KOPT-K1 (cell line): ENCODE data around the gene IRAK2.
"Not testable (repeated sequence)": the region's sequence is repeated elsewhere in the genome, so short reads cannot be mapped to it uniquely, and the experiment has no call there.

Experiments used
- H3K27ac ChIP-seq: fragments of 200-600 bp; sonication (generic); 2 replicates; pipeline ENCODE4 v1.5.1; 2016; ENCODE audit warnings: antibody characterized with exemption, mild to moderate bottlenecking, low read depth, low read length; ENCODE audit not compliant: poor library complexity, severe bottlenecking
- H3K36me3 ChIP-seq: fragments of 200-600 bp; sonication (generic); 2 replicates; pipeline ENCODE4 v1.5.1; 2017; ENCODE audit warnings: antibody characterized with exemption, mild to moderate bottlenecking, low read length, moderate library complexity; ENCODE audit not compliant: insufficient read depth
- H3K9me3 ChIP-seq: fragments of 200-600 bp; sonication (generic); 2 replicates; pipeline ENCODE4 v1.5.1; 2017; ENCODE audit warnings: antibody characterized with exemption, low read length, mild to moderate bottlenecking; ENCODE audit not compliant: insufficient read depth, poor library complexity, severe bottlenecking

Gene IRAK2, protein sequence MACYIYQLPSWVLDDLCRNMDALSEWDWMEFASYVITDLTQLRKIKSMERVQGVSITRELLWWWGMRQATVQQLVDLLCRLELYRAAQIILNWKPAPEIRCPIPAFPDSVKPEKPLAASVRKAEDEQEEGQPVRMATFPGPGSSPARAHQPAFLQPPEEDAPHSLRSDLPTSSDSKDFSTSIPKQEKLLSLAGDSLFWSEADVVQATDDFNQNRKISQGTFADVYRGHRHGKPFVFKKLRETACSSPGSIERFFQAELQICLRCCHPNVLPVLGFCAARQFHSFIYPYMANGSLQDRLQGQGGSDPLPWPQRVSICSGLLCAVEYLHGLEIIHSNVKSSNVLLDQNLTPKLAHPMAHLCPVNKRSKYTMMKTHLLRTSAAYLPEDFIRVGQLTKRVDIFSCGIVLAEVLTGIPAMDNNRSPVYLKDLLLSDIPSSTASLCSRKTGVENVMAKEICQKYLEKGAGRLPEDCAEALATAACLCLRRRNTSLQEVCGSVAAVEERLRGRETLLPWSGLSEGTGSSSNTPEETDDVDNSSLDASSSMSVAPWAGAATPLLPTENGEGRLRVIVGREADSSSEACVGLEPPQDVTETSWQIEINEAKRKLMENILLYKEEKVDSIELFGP

DNA sequence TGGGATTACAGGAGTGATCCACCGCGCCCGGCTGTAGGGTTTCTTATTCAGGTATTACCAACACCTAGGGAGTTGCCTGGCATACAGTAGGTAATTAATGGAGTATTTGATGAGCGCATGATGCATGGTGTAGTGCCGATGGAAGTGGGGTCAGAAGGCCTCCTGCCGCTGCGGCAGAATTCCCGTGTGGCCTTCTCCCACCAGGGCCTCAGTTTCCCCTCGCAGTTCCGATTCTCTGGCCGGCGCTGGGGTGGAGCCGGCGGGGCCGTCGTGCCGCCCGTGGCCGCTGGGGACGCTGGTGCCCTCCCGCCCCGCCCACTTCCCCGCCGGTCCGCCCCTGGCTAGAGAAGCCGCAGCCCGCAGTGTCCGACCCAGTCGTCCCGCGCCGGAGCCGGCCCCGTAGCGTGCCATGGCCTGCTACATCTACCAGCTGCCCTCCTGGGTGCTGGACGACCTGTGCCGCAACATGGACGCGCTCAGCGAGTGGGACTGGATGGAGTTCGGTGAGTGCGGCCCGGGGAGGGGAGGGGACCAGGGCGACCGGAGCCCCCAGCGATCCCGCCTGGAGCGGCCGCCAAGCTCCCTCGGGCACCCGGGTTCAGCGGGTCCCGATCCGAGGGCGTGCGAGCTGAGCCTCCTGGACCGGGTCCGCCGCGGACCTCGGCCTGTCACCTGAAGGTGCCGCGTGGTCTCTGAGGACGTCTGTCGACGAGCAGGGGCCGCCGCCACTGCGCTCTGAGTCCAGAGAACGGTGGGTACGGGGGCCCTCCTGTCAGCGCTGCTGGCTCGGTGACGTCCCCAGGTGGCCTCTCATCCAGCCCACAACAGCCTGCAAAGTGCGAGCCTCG, at the start of gene IRAK2:
Gene IRAK2 (plus strand): TSS at position 374 of the 848 bp plus-strand sequence. CDS start 36 bp downstream, at position 410.
- H3K36me3 ChIP-seq, result no peaks in the 10 kb centered on the region
- no peak within 1 kb of the TSS for H3K27ac ChIP-seq
- peaks cover 13% of the 10 kb centered on the region for H3K9me3 ChIP-seq

DNA sequence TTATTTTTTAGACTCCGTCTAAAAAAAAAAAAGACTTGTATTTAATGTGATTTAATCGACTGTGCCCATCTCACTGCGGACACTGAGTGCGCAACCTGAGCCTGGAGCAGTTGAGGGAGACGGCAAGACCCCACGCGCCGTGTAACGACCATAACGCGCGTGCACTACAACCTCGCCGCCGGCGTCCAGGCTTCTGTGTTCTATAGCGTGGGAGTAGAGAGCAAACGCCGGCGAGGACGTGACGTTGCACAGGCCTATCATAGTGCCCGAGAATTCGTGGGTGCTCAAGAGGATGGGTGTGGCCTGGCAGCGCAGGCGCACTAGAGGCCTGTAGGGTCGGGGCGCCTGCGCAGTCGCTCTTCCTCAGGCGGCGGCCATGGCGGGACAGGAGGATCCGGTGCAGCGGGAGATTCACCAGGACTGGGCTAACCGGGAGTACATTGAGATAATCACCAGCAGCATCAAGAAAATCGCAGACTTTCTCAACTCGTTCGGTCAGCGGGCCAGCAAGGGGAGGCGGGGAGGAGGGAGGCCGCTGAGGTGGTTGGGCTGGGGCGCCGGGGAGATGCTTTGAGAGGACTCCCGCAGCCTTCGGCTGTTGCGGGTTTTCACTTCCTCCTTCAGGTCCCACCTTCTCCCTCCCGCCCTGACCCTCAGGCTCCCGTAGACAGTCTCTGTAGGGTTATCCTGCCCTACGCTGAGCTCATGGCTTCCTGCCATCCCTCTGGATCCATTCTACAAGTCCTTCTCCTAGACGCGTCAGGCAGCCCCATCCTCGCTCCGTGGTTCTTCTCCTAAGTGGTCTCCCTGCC, 49.2 kb upstream of the IRAK2 start, which contains the start of gene BRK1:
Gene BRK1 (plus strand): TSS at position 350 of the 812 bp plus-strand sequence. CDS start 27 bp downstream, at position 377.
- Histone ChIP-seq H3K27ac (peak within 1 kb of the TSS; percentile 76), H3K36me3 (peaks cover 31% of the 10 kb centered on the region), H3K9me3 (no peaks in the 10 kb centered on the region)

DNA sequence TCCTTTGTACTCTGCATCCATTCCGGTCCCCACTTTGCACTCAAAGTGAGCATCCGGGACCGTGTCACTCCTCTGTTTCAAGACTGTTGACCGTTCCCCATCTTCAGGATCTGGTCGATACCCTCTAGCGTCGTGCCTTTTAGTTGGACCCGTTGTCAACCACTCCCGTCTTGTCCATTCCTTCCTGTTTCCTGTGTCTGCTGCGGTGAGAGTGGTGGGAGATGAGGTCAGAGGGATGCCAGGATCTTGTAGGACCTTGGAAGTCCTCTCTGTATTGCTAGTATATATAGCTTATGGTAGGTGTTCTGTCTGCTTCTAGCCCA, 48.6 kb upstream of the IRAK2 start:
- H3K27ac ChIP-seq, result peak overlapping the region; percentile 76
- H3K36me3 ChIP-seq, result peaks cover 36% of the 10 kb centered on the region
- no peaks in the 10 kb centered on the region for H3K9me3 ChIP-seq

DNA sequence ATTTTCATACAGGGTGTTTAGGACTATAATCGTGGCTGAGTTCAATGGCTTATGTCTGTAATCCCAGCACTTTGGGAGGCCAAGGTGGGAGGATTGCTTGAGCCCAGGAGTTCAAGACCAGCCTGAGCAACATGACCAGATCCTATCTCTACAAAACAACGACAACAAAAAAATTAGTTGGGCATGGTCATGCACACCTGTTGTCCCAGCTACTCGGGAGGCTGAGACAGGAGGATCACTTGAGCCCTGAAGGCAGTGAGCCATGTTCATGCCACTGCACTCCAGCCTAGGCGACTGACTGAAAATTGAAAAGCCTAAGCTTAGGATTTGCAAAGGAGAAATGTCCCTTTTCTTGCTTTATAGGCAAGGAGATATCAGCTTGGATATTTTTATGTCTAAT, 47.8 kb upstream of the IRAK2 start:
- Histone ChIP-seq H3K9me3 (no peaks in the 10 kb centered on the region), H3K36me3 (peaks cover 45% of the 10 kb centered on the region), H3K27ac (peak overlapping the region; percentile 76)

DNA sequence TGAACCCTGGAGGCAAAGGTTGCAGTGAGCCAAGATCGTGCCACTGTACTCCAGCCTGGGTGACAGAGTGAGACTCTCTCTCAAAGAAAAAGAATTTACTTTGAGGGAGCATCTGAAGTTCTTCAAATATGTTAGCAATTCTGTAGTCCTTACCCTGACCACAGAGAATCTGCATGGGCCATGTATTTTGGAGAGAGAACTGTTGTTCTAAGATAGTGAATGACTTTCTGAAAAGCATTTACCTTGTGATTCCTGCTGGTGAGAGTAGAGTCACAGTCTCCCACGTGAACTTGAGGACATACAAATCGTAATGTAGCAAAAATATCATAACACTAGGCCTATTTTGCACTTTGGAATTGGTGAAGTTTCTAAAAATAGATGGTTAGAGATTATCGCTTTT, 45.3 kb upstream of the IRAK2 start:
- no peak overlapping the region for H3K27ac ChIP-seq
- peaks cover 66% of the 10 kb centered on the region for H3K36me3 ChIP-seq
- H3K9me3 ChIP-seq, result no peaks in the 10 kb centered on the region

DNA sequence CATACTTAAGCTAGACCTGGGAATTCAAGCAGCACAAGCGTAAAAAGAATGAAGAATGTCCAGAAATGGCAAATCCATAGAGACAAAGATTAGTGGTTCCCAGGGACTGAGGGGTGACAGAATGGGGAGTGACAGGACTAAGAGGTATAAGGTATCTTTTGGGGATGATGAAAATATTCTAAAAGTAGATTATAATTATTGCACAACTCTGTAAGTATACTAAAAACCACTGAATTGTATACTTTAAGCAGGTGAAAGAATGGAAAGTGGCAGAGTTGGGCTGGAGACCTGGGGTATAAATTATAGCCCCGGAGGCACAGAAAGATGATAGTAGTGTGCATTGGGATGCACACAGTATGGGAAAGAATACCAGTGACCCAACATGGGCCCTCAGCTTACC, 43.7 kb upstream of the IRAK2 start:
- Histone ChIP-seq H3K9me3 (no peaks in the 10 kb centered on the region), H3K27ac (no peak overlapping the region), H3K36me3 (peaks cover 83% of the 10 kb centered on the region)

DNA sequence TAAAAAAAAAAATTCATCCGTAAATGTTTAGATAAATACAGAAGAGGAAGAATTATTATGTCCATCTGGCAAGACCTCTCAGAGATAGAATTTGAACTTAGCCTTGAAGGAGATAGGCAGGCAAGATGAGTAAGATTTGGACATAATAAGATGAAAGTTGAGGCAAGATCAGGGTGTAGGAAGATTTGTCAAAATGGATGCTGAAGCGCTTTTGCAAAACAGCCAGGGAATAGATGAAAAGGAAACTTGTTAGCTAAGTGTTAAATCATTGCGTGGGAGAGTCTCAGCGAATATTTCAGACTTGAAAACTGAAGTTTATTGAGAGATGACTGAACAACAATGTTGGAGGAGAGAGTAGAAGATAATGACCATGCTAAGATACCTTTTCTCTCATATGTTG, 42.0 kb upstream of the IRAK2 start:
- Histone ChIP-seq H3K27ac (no peak overlapping the region), H3K36me3 (peaks cover 95% of the 10 kb centered on the region), H3K9me3 (no peaks in the 10 kb centered on the region)

DNA sequence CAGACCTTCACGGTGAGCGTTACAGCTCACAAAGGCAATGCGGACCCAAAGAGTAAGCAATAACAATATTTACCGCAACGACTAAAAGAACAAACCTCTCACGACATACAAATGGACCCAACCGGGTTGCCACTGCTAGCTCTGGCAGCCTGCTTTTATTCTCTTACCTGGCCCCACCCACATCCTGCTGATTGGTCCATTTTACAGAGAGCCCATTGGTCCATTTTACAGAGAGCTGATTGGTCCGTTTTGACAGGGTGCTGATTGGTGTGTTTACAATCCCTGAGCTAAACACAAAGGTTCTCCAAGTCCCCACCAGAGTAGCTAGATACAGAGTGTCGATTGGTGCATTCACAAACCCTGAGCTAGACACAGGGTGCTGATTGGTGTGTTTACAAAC, 28.8 kb upstream of the IRAK2 start:
- not testable (repeated sequence) for H3K9me3 ChIP-seq
- H3K27ac ChIP-seq, result peak overlapping the region; percentile 57

DNA sequence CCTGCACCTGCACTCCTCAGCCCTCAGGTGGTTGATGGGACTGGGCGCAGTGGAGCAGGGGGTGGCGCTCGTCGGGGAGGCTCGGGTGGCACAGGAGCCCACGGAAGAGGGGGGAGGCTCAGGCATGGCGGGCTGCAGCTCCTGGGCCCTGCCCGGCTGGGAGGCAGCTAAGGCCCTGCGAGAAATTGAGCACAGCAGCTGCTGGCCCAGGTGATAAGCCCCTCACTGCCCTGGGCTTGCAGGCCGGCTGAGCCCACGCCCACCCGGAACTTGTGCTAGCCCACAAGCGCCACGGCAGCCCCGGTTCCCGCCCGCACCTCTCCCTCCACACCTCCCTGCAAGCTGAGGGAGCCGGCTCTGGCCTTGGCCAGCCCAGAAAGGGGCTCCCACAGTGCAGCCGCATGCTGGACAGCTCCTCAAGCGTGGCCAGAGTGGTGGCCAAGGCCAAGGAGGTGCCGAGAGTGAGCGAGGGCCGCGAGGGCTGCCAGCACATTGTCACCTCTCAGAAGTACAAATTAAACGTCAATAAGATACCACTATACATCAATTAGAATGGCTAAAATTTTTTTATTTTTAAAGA, 28.2 kb upstream of the IRAK2 start:
- H3K9me3 ChIP-seq, result no peaks in the 10 kb centered on the region
- no peak overlapping the region for H3K27ac ChIP-seq
- no peaks in the 10 kb centered on the region for H3K36me3 ChIP-seq

More for the DNA sequence above, 28.8 kb upstream of the IRAK2 start:
- not testable (repeated sequence) for H3K36me3 ChIP-seq

DNA sequence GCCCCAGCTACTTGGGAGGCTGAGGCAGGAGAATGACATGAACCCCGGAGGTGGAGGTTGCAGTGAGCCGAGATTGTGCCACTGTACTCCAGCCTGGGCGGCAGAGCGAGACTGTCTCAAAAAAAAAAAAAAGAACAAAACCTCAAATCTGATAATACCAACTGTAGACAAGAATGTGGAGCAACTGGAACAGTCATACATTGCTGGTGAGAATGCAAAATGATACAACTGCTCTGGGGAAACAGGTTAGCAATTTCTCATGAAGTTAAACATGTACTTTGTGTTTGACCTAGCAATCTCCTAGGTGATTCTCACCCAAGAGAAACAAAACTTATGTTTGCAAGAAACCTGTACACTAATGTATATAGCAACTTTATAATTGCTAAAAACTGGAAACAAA, 27.5 kb upstream of the IRAK2 start:
- Histone ChIP-seq H3K9me3 (no peaks in the 10 kb centered on the region), H3K27ac (no peak overlapping the region)

DNA sequence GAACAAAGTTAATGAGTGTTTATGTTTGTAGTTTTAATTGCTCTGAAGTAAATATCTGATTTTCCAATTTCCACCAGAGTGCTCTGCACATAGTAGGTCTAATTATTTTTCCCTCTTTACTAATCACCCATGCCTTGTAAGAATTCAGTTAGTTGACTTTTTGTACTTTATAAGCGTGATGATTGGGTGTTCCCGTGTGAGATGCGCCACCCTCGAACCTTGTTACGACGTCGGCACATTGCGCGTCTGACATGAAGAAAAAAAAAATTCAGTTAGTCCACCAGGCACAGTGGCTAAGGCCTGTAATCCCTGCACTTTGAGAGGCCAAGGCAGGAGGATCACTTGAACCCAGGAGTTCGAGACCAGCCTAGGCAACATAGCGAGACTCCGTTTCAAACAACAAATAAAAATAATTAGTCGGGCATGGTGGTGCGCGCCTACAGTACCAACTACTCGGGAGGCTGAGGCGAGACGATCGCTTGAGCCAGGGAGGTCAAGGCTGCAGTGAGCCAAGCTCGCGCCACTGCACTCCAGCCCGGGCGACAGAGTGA, 23.6 kb upstream of the IRAK2 start:
- H3K27ac ChIP-seq, result peak overlapping the region; percentile 81

More for the DNA sequence above, 27.5 kb upstream of the IRAK2 start:
- no peaks in the 10 kb centered on the region for H3K36me3 ChIP-seq

DNA sequence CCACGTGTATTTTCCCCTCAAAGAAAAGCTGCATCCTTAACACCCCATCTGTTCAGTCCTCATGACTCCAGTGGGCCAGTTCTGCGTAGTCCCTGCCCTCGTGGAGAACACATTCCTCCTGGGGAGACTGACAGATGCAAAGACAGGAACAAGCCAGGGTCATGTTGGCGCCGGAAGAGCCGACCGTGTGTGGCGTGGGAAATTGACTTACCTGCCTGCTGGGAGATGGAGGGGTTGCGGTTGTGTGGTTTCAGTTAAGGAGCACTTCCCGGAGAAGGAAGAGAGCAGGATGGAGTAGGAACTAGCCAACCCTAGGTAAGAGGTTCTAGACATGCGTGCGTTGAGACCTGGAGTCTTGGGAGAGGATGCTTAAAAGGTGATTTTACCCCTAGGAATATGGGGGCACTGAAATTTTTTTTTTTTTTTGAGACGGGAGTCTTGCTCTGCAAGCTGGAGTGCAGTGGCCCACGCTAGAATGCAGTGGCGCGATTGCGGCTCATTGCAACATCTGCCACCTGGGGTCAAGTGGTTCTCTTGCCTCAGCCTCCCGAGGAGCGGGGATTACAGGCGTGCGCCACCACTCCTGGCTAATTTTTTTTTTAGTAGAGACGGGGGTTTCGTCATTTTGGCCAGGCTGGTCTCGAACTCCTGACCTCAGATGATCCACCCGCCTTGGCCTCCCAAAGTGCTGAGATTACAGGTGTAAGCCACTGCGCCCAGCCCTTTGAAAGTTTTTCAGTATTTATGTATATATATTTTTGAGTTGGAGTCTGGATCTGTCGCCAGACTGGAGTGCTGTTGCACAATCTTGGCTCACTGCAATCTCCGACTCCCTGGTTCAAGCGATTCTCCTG, 21.8 kb upstream of the IRAK2 start:
- Histone ChIP-seq H3K27ac (peak overlapping the region; percentile 81), H3K36me3 (peaks cover 44% of the 10 kb centered on the region), H3K9me3 (no peaks in the 10 kb centered on the region)

More for the DNA sequence above, 23.6 kb upstream of the IRAK2 start:
- Histone ChIP-seq H3K9me3 (no peaks in the 10 kb centered on the region), H3K36me3 (peaks cover 26% of the 10 kb centered on the region)

DNA sequence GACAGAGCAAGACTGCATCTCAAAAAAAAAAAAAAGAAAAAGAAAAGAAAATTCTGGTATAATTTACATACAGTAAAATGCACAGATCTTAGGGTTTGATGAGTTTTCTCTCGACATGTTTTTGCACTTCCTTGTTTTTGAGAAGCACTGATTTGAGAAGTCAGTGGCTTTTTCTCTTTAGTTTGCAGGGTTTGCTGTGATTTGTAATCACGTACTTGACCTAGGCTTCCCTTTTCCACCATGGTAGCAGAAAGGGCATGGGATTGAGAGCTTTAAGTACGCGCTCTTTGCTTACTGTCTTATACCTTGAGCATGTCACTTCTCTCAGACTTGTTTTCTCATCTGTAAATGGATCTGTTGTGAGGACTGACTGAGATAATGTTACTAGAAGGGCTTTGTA, 19.0 kb upstream of the IRAK2 start:
- Histone ChIP-seq H3K9me3 (no peaks in the 10 kb centered on the region), H3K36me3 (peaks cover 71% of the 10 kb centered on the region), H3K27ac (no peak overlapping the region)
